Hematopoietic multipotent progenitor cell treated with erythropoietin and hydrocortisone succinate and interleukin-3 and kit ligand, for 4 days (in vitro differentiated cells): ENCODE data around the gene TSPAN5.

Source experiments
- DNase-seq: peaks from one replicate; pipeline ENCODE4 v3.0.0-alpha.2; 2015

Gene TSPAN5

GRCh38 chr4:98514741-98515469 lies 143.5 kb downstream of the TSPAN5 start:
- peak; percentile 28 for DNase-seq

- DNase-seq, result no peak
Observed at GRCh38 chr4:98512918-98513317, 145.5 kb downstream of the TSPAN5 start.

GRCh38 chr4:98510757-98511517 lies 147.5 kb downstream of the TSPAN5 start:
- peak; percentile 40 for DNase-seq

GRCh38 chr4:98510340-98510739 lies 148.1 kb downstream of the TSPAN5 start:
- DNase-seq, result no peak

- no peak for DNase-seq
Observed at GRCh38 chr4:98509721-98510120, 148.7 kb downstream of the TSPAN5 start.

GRCh38 chr4:98508829-98509598 lies 149.4 kb downstream of the TSPAN5 start:
- no peak for DNase-seq

GRCh38 chr4:98508248-98508647 lies 150.2 kb downstream of the TSPAN5 start:
- no peak for DNase-seq

- DNase-seq, result no peak
Observed at GRCh38 chr4:98507299-98507698, 151.1 kb downstream of the TSPAN5 start.

- DNase-seq, result peak; percentile 22
Observed at GRCh38 chr4:98506462-98507132, 151.8 kb downstream of the TSPAN5 start.

- DNase-seq, result no peak
Observed at GRCh38 chr4:98505992-98506391, 152.4 kb downstream of the TSPAN5 start.

GRCh38 chr4:98504091-98504490 lies 154.3 kb downstream of the TSPAN5 start:
- no peak for DNase-seq

- no peak for DNase-seq
Observed at GRCh38 chr4:98503676-98504075, 154.7 kb downstream of the TSPAN5 start.

GRCh38 chr4:98502624-98503023 lies 155.8 kb downstream of the TSPAN5 start:
- no peak for DNase-seq

- DNase-seq, result no peak
Observed at GRCh38 chr4:98502031-98502430, 156.4 kb downstream of the TSPAN5 start.

GRCh38 chr4:98501383-98501782 lies 157.0 kb downstream of the TSPAN5 start:
- DNase-seq, result no peak

- DNase-seq, result no peak
Observed at GRCh38 chr4:98498774-98499173, 159.6 kb downstream of the TSPAN5 start.

- DNase-seq, result no peak
Observed at GRCh38 chr4:98496152-98496845, 162.1 kb downstream of the TSPAN5 start.

GRCh38 chr4:98493296-98493695 lies 165.1 kb downstream of the TSPAN5 start:
- no peak for DNase-seq

GRCh38 chr4:98491899-98492559 lies 166.4 kb downstream of the TSPAN5 start:
- no peak for DNase-seq

GRCh38 chr4:98490251-98490650 lies 168.2 kb downstream of the TSPAN5 start:
- DNase-seq, result no peak

- DNase-seq, result no peak
Observed at GRCh38 chr4:98485816-98486345, 172.5 kb downstream of the TSPAN5 start.

GRCh38 chr4:98484031-98484430 lies 174.4 kb downstream of the TSPAN5 start:
- DNase-seq, result no peak
